Trophoblast cell (in vitro differentiated cells and primary cell): ENCODE measurements around the gene SCARF2.
"Not testable (repeated sequence)": the region's sequence is repeated elsewhere in the genome, so short reads cannot be mapped to it uniquely, and the experiment has no call there.

Experiments used
- DNase-seq, 2 donors: peaks; one replicate each; pipeline ENCODE4 v3.0.0-alpha.2; 2016
- H2AFZ ChIP-seq: 2 replicates; pipeline ENCODE4 v1.6.1; 2013; ENCODE audit warnings: low read length, moderate library complexity, mild to moderate bottlenecking; ENCODE audit not compliant: insufficient read depth, poor library complexity
- H2AK5ac ChIP-seq: 2 replicates; pipeline ENCODE4 v1.6.1; 2013; ENCODE audit warnings: mild to moderate bottlenecking, low read length
- H2BK120ac ChIP-seq: 2 replicates; pipeline ENCODE4 v1.6.1; 2013; ENCODE audit warnings: low read length, mild to moderate bottlenecking, moderate library complexity; ENCODE audit not compliant: insufficient read depth, poor library complexity
- H2BK12ac ChIP-seq: 2 replicates; pipeline ENCODE4 v1.6.1; 2013; ENCODE audit warnings: mild to moderate bottlenecking, low read length, moderate library complexity
- H2BK5ac ChIP-seq: 2 replicates; pipeline ENCODE4 v1.6.1; 2013; ENCODE audit warnings: low read length, low read depth, moderate library complexity, mild to moderate bottlenecking; ENCODE audit not compliant: poor library complexity
- H3K14ac ChIP-seq: 2 replicates; pipeline ENCODE4 v1.6.1; 2013; ENCODE audit warnings: mild to moderate bottlenecking, low read length
- H3K18ac ChIP-seq: 2 replicates; pipeline ENCODE4 v1.6.1; 2013; ENCODE audit warnings: mild to moderate bottlenecking, low read length
- H3K23ac ChIP-seq: 2 replicates; pipeline ENCODE4 v1.6.1; 2013; ENCODE audit warnings: low read length
- H3K27ac ChIP-seq: 2 replicates; pipeline ENCODE4 v1.5.1; 2013; ENCODE audit warnings: low read depth, mild to moderate bottlenecking, inconsistent platforms, low read length, moderate library complexity
- H3K27me3 ChIP-seq: 2 replicates; pipeline ENCODE4 v1.6.1; 2013; ENCODE audit warnings: inconsistent platforms, mild to moderate bottlenecking, low read length, moderate library complexity; ENCODE audit not compliant: insufficient read depth
- H3K36me3 ChIP-seq, 2 experiments: 1 replicate in 1 of 2; 2 replicates in 1 of 2; pipeline ENCODE4 v1.6.1; 2013; ENCODE audit warnings: low read length in 2 of 2, mild to moderate bottlenecking in 2 of 2, moderate library complexity in 1 of 2; ENCODE audit not compliant: insufficient read depth in 2 of 2, control insufficient read depth in 1 of 2
- H3K4ac ChIP-seq: 2 replicates; pipeline ENCODE4 v1.6.1; 2013; ENCODE audit warnings: low read depth, mild to moderate bottlenecking, low read length, moderate library complexity
- H3K4me1 ChIP-seq, 2 experiments: 1 replicate in 1 of 2; 2 replicates in 1 of 2; pipeline ENCODE4 v1.6.1; 2013; ENCODE audit warnings: low read length in 2 of 2, mild to moderate bottlenecking in 2 of 2, moderate library complexity in 1 of 2; ENCODE audit not compliant: insufficient read depth in 2 of 2, control insufficient read depth in 1 of 2
- H3K4me2 ChIP-seq: 2 replicates; pipeline ENCODE4 v1.6.1; 2013; ENCODE audit warnings: inconsistent platforms, mild to moderate bottlenecking, low read length, moderate library complexity
- H3K4me3 ChIP-seq: 2 replicates; pipeline ENCODE4 v1.5.1; 2013; ENCODE audit warnings: mild to moderate bottlenecking, low read depth, low read length, inconsistent platforms
- H3K79me1 ChIP-seq: one replicate; pipeline ENCODE4 v1.6.1; 2013; ENCODE audit warnings: low read length
- H3K79me2 ChIP-seq: 2 replicates; pipeline ENCODE4 v1.6.1; 2013; ENCODE audit warnings: low read length, mild to moderate bottlenecking; ENCODE audit not compliant: control insufficient read depth, insufficient read depth, poor library complexity
- H3K9ac ChIP-seq: 2 replicates; pipeline ENCODE4 v1.6.1; 2013; ENCODE audit warnings: mild to moderate bottlenecking, low read length
- H3K9me3 ChIP-seq: 2 replicates; pipeline ENCODE4 v1.6.1; 2013; ENCODE audit warnings: low read depth, mild to moderate bottlenecking, control low read depth, inconsistent platforms, low read length; ENCODE audit not compliant: insufficient read depth
- H4K12ac ChIP-seq: 2 replicates; pipeline ENCODE4 v1.6.1; 2013; ENCODE audit warnings: low read depth, mild to moderate bottlenecking, low read length, moderate library complexity
- H4K8ac ChIP-seq: 2 replicates; pipeline ENCODE4 v1.6.1; 2013; ENCODE audit warnings: low read depth, mild to moderate bottlenecking, low read length, moderate library complexity
- H4K91ac ChIP-seq: one replicate; pipeline ENCODE4 v1.6.1; 2013; ENCODE audit warnings: low read depth, mild to moderate bottlenecking, low read length, moderate library complexity
- WGBS: extraction: QIAGEN DNeasy Blood & Tissue Kit; methylation state at CpG from one replicate; pipeline ENCODE4 v1.1.7; 2013; ENCODE audit warnings: missing lambda C conversion rate; ENCODE audit not compliant: insufficient read length, insufficient coverage; ENCODE audit errors: extremely low coverage; 5-methylcytosine and 5-hydroxymethylcytosine counted together

The SCARF2 gene

GRCh38 chr22:20483771-20484170, 46.1 kb upstream of the SCARF2 start:
- no peak overlapping the region for H2BK5ac ChIP-seq
- H3K79me1 ChIP-seq, result no peaks in the 10 kb centered on the region
- H3K9ac ChIP-seq, result no peak overlapping the region
- no peak for DNase-seq
- H3K4me2 ChIP-seq, result no peak overlapping the region
- no peak overlapping the region for H4K91ac ChIP-seq
- no peak overlapping the region for H3K4ac ChIP-seq
- no peaks in the 10 kb centered on the region for H3K27me3 ChIP-seq
- H3K14ac ChIP-seq, result no peak overlapping the region
- H2AK5ac ChIP-seq, result no peak overlapping the region
- H4K8ac ChIP-seq, result no peak overlapping the region
- H2BK12ac ChIP-seq, result no peak overlapping the region
- no peak overlapping the region for H3K23ac ChIP-seq
- no peak overlapping the region for H3K27ac ChIP-seq
- no peaks in the 10 kb centered on the region for H3K9me3 ChIP-seq
- no peak overlapping the region for H3K4me3 ChIP-seq
- H3K79me2 ChIP-seq, result no peaks in the 10 kb centered on the region
- no peak overlapping the region for H2AFZ ChIP-seq
- WGBS, result no CpG with 5 or more reads among the region's 14 CpGs
- H3K4me1 ChIP-seq, result peaks cover 2 to 4% of the 10 kb centered on the region in 2 experiments
- no peak overlapping the region for H3K18ac ChIP-seq
- H2BK120ac ChIP-seq, result no peak overlapping the region
- peaks cover 8 to 11% of the 10 kb centered on the region in 2 experiments for H3K36me3 ChIP-seq
- no peak overlapping the region for H4K12ac ChIP-seq

GRCh38 chr22:20483143-20483506, 45.5 kb upstream of the SCARF2 start:
- H3K36me3 ChIP-seq, result peaks cover 8 to 11% of the 10 kb centered on the region in 2 experiments
- not testable (repeated sequence) for H2AK5ac ChIP-seq, H3K79me2 ChIP-seq, H4K91ac ChIP-seq, H3K14ac ChIP-seq, H2BK5ac ChIP-seq, H3K18ac ChIP-seq, DNase-seq, H3K4me1 ChIP-seq, H3K27me3 ChIP-seq, H3K79me1 ChIP-seq, H3K4ac ChIP-seq, H3K9me3 ChIP-seq, H4K12ac ChIP-seq, H3K23ac ChIP-seq, H3K4me2 ChIP-seq, H3K27ac ChIP-seq, H4K8ac ChIP-seq, H3K9ac ChIP-seq, H2BK120ac ChIP-seq, H3K4me3 ChIP-seq, H2BK12ac ChIP-seq, H2AFZ ChIP-seq
- WGBS, result no CpG with 5 or more reads among the region's 7 CpGs

GRCh38 chr22:20479612-20480196, 42.1 kb upstream of the SCARF2 start:
- no CpG with 5 or more reads among the region's 1 CpG for WGBS
- Histone ChIP-seq H3K18ac (no peak overlapping the region), H3K4ac (no peak overlapping the region), H3K14ac (no peak overlapping the region), H3K27ac (no peak overlapping the region), H3K27me3 (no peaks in the 10 kb centered on the region), H3K79me1 (no peaks in the 10 kb centered on the region), H3K79me2 (no peaks in the 10 kb centered on the region), H2BK12ac (no peak overlapping the region), H2BK120ac (no peak overlapping the region), H2AK5ac (no peak overlapping the region), H3K36me3 (peaks cover 8 to 11% of the 10 kb centered on the region in 2 experiments), H3K4me2 (no peak overlapping the region), H3K9me3 (no peaks in the 10 kb centered on the region), H4K12ac (no peak overlapping the region), H3K4me1 (peaks cover 2 to 3% of the 10 kb centered on the region in 2 experiments), H4K91ac (no peak overlapping the region), H2AFZ (no peak overlapping the region), H3K4me3 (no peak overlapping the region), H3K23ac (no peak overlapping the region), H2BK5ac (no peak overlapping the region), H4K8ac (no peak overlapping the region), H3K9ac (no peak overlapping the region)
- no peak for DNase-seq

GRCh38 chr22:20478059-20478458, 40.4 kb upstream of the SCARF2 start:
- not testable (repeated sequence) for H3K9ac ChIP-seq, DNase-seq, H3K4me1 ChIP-seq, H4K91ac ChIP-seq, H2BK12ac ChIP-seq, H3K9me3 ChIP-seq, H3K4me3 ChIP-seq, H3K18ac ChIP-seq, H2AFZ ChIP-seq, H2BK120ac ChIP-seq, H2BK5ac ChIP-seq, H3K27me3 ChIP-seq, H3K79me1 ChIP-seq, H3K4ac ChIP-seq, H3K4me2 ChIP-seq, H2AK5ac ChIP-seq, H3K14ac ChIP-seq, H3K79me2 ChIP-seq, H3K23ac ChIP-seq, H3K36me3 ChIP-seq, H4K12ac ChIP-seq, H3K27ac ChIP-seq, H4K8ac ChIP-seq
- WGBS, result no CpG with 5 or more reads among the region's 6 CpGs
